ENCODE results near the gene OIP5. TPM values are rescaled to one million over a fixed set of nuclear protein-coding genes. Genes with fewer than 3 reads are reported as not detected.
"Not testable (repeated sequence)": the region's sequence is repeated elsewhere in the genome, so short reads cannot be mapped to it uniquely, and the experiment has no call there.

The OIP5 gene
- total RNA-seq, 1 experiment from 2014 or later: 5.7 TPM

- peak overlapping the region; percentile 95 for H3K4me3 Mint-ChIP-seq (ENCODE audit: unreplicated experiment)
- POLR2A ChIA-PET: interaction anchor here (0.6 to 6.7 kb wide), 25 partner anchors 9 to 516 kb away, joined by 3 to 76 read pairs (median 4); partner anchors contain the start of genes CHP1, DLL4, EXD1 and INO80
- BruUV-seq (replicated peaks): no TSS peak
- peaks cover 28% of the 10 kb centered on the region for H3K4me1 Mint-ChIP-seq (ENCODE audit: insufficient read depth, unreplicated experiment)
- H3K36me3 Mint-ChIP-seq (ENCODE audit: insufficient read depth, unreplicated experiment): peaks cover 52% of the 10 kb centered on the region
- peak overlapping the region; percentile 95 for H3K27ac Mint-ChIP-seq (ENCODE audit: low read depth, unreplicated experiment)
- H3K9me3 Mint-ChIP-seq (ENCODE audit: unreplicated experiment): no peaks in the 10 kb centered on the region
- CTCF ChIA-PET: interaction anchor here (0.6 to 1.0 kb wide), 2 partner anchors 17 to 49 kb away, joined by 3 to 6 read pairs; partner anchors contain the start of genes NUSAP1 and OIP5
- TF ChIP-seq, protein P1, sequence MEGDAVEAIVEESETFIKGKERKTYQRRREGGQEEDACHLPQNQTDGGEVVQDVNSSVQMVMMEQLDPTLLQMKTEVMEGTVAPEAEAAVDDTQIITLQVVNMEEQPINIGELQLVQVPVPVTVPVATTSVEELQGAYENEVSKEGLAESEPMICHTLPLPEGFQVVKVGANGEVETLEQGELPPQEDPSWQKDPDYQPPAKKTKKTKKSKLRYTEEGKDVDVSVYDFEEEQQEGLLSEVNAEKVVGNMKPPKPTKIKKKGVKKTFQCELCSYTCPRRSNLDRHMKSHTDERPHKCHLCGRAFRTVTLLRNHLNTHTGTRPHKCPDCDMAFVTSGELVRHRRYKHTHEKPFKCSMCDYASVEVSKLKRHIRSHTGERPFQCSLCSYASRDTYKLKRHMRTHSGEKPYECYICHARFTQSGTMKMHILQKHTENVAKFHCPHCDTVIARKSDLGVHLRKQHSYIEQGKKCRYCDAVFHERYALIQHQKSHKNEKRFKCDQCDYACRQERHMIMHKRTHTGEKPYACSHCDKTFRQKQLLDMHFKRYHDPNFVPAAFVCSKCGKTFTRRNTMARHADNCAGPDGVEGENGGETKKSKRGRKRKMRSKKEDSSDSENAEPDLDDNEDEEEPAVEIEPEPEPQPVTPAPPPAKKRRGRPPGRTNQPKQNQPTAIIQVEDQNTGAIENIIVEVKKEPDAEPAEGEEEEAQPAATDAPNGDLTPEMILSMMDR (IDR thresholded peaks at IDR 0.05; ENCODE audit: unreplicated experiment): no peak
- peak; percentile 99 for DNase-seq (ENCODE audit: unreplicated experiment)
- intact Hi-C loops (cut with micrococcal nuclease): loop anchor here (2.0 kb wide), 1 partner anchor 51 kb away; no protein-coding TSS in a partner anchor
- no peaks in the 10 kb centered on the region for H3K27me3 Mint-ChIP-seq (ENCODE audit: insufficient read depth, unreplicated experiment)
Measured at GRCh38 chr15:41283653-41284426, 48.6 kb downstream of the OIP5 start.

GRCh38 chr15:41282980-41283652 lies 49.3 kb downstream of the OIP5 start:
- intact Hi-C loops (cut with micrococcal nuclease); DNase-seq (ENCODE audit: unreplicated experiment); H3K27me3 Mint-ChIP-seq (ENCODE audit: insufficient read depth, unreplicated experiment); H3K9me3 Mint-ChIP-seq (ENCODE audit: unreplicated experiment): not testable (repeated sequence)
- POLR2A ChIA-PET: interaction anchor here (0.6 to 6.7 kb wide), 25 partner anchors 9 to 354 kb away, joined by 3 to 76 read pairs (median 4); partner anchors contain the start of genes CHP1, DLL4, EXD1 and INO80
- Mint-ChIP-seq H3K27ac (ENCODE audit: low read depth, unreplicated experiment) (peak overlapping the region; percentile 95), H3K36me3 (ENCODE audit: insufficient read depth, unreplicated experiment) (peaks cover 52% of the 10 kb centered on the region), H3K4me1 (ENCODE audit: insufficient read depth, unreplicated experiment) (peaks cover 28% of the 10 kb centered on the region), H3K4me3 (ENCODE audit: unreplicated experiment) (peak overlapping the region; percentile 95)
- TSS peak; percentile 95 for BruUV-seq (replicated peaks)
- CTCF ChIA-PET: interaction anchor here (0.6 to 1.0 kb wide), 2 partner anchors 17 to 49 kb away, joined by 3 to 6 read pairs; partner anchors contain the start of genes NUSAP1 and OIP5

DNA sequence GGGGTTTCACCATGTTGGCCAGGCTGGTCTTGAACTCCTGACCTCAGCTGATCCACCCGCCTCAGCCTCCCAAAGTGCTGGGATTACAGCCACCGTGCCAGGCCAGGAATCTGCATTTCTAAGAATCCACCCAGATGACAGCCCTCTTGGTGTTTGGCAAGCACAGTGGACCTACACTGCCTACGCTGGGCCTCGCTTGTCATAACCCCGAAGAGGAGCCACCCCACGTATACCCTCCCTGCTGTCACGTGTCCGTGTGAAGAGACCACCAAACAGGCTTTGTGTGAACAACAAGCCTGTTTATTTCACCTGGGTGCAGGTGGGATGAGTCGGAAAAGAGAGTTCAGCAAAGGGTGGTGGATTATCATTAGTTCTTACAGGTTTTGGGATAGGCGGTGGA lies 50.0 kb downstream of the OIP5 start:
- peaks cover 51% of the 10 kb centered on the region for H3K36me3 Mint-ChIP-seq (ENCODE audit: insufficient read depth, unreplicated experiment)
- H3K4me3 Mint-ChIP-seq (ENCODE audit: unreplicated experiment): peak overlapping the region; percentile 95
- CTCF ChIA-PET: interaction anchor here (0.6 kb wide), 1 partner anchor 26 kb away, joined by 3 read pairs; no protein-coding TSS in a partner anchor
- H3K27me3 Mint-ChIP-seq (ENCODE audit: insufficient read depth, unreplicated experiment); H3K9me3 Mint-ChIP-seq (ENCODE audit: unreplicated experiment); BruUV-seq (replicated peaks); intact Hi-C loops (cut with micrococcal nuclease); DNase-seq (ENCODE audit: unreplicated experiment): not testable (repeated sequence)
- peaks cover 26% of the 10 kb centered on the region for H3K4me1 Mint-ChIP-seq (ENCODE audit: insufficient read depth, unreplicated experiment)
- POLR2A ChIA-PET: interaction anchor here (0.6 to 6.7 kb wide), 7 partner anchors 30 to 354 kb away, joined by 3 to 76 read pairs (median 5); partner anchors contain the start of genes CHP1, DLL4, EXD1 and INO80
- peak overlapping the region; percentile 95 for H3K27ac Mint-ChIP-seq (ENCODE audit: low read depth, unreplicated experiment)

- CTCF ChIA-PET: interaction anchor here (0.7 kb wide), 1 partner anchor 122 kb away, joined by 3 read pairs; no protein-coding TSS in a partner anchor
- TF ChIP-seq, protein P1 (IDR thresholded peaks at IDR 0.05; ENCODE audit: unreplicated experiment): no peak
- peak; percentile 51 for DNase-seq (ENCODE audit: unreplicated experiment)
- Mint-ChIP-seq H3K36me3 (ENCODE audit: insufficient read depth, unreplicated experiment) (peaks cover 48% of the 10 kb centered on the region), H3K4me3 (ENCODE audit: unreplicated experiment) (no peak overlapping the region), H3K4me1 (ENCODE audit: insufficient read depth, unreplicated experiment) (peaks cover 17% of the 10 kb centered on the region), H3K27me3 (ENCODE audit: insufficient read depth, unreplicated experiment) (no peaks in the 10 kb centered on the region), H3K27ac (ENCODE audit: low read depth, unreplicated experiment) (peak overlapping the region; percentile 44), H3K9me3 (ENCODE audit: unreplicated experiment) (no peaks in the 10 kb centered on the region)
- POLR2A ChIA-PET: interaction anchor here (0.8 to 6.7 kb wide), 3 partner anchors 27 to 48 kb away, joined by 3 to 76 read pairs (median 5); partner anchors contain the start of genes CHP1 and EXD1
- BruUV-seq (replicated peaks): no TSS peak
- intact Hi-C loops (cut with micrococcal nuclease): no loop called here
Measured at GRCh38 chr15:41281236-41281635, 51.2 kb downstream of the OIP5 start.

Measured in MCF 10A (cell line).